Neural crest cell (in vitro differentiated cells): ENCODE results near the gene LPCAT4. TPM values are rescaled to one million over a fixed set of nuclear protein-coding genes. Genes with fewer than 3 reads are reported as not detected.
A peak's percentile ranks its signal among the peaks of the same experiment; 100 is the strongest.

ENCODE experiments used
- DNase-seq: peaks from one replicate; pipeline ENCODE4 v3.0.0; 2021; ENCODE audit warnings: low read depth, mixed read lengths, low spot score
- H3K27ac Mint-ChIP-seq: one replicate; pipeline ENCODE4 v1.8.0; 2021; ENCODE audit warnings: mild to moderate bottlenecking, mixed read lengths; ENCODE audit not compliant: unreplicated experiment
- H3K27me3 Mint-ChIP-seq: 2 replicates; pipeline ENCODE4 v1.8.0; 2021; ENCODE audit warnings: low read depth, mild to moderate bottlenecking, mixed read lengths
- H3K36me3 Mint-ChIP-seq: 2 replicates; pipeline ENCODE4 v1.8.0; 2021; ENCODE audit warnings: low read depth, mild to moderate bottlenecking, mixed read lengths
- H3K4me1 Mint-ChIP-seq: 2 replicates; pipeline ENCODE4 v1.8.0; 2021; ENCODE audit warnings: mixed read lengths
- H3K4me3 Mint-ChIP-seq: one replicate; pipeline ENCODE4 v1.8.0; 2021; ENCODE audit warnings: mild to moderate bottlenecking, mixed read lengths
- H3K9me3 Mint-ChIP-seq: 2 replicates; pipeline ENCODE4 v1.8.0; 2021; ENCODE audit warnings: mixed read lengths
- total RNA-seq: library from RNA; stranded (reverse); gene quantifications from 2 replicates; pipeline ENCODE4 v1.2.1, GENCODE V29; 2021
- TF ChIP-seq, protein P1 (sequence below): fragments of 200-600 bp; sonication (generic); conservative IDR thresholded peaks from 2 replicates; pipeline ENCODE4 v1.5.0; 2021; ENCODE audit warnings: antibody characterized with exemption, mild to moderate bottlenecking

Gene LPCAT4
- total RNA-seq, 1 donor from 2014 or later: 57.3 TPM

DNA sequence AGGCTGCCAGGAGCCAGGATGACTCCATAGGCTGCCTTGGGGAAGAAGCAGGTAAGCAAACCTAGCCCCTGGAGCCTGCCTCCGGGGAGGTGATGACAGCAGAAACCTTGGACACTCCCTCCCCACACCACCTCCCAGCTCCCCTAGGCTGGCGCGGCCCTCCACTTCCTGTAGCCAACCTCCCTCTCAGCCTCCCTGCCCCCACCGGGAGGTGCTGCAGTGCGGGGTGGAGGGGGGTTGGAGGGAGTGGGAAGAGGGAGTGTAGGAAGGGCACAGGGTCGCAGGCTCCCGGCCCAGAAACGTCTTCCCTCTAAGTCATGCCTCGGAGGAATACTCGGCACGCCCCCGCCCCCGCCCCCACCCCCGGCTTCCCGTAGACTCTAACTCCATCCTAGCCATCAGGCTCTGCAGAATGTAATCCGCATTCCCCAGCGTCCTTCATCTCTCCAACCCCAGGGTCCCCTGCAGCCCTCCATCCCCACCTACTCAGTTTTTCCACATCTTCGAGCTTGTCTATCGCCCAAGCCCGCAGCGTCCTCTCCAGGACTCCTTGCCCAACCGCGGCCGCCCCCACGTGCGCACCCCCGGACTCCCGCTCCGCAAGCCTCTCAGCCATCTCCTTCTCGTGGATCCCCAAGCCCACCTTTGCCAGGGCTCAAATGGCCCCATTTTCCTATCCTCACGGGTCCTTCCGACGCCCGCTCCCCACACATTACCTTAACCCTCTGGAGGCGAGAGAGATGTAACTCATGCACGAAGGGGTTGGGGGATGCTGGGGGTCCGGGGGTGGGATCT, 528 bp downstream of the LPCAT4 start:
- Mint-ChIP-seq H3K36me3 (peaks cover 2% of the 10 kb centered on the region), H3K4me3 (peak overlapping the region; percentile 97), H3K9me3 (no peaks in the 10 kb centered on the region), H3K27me3 (no peaks in the 10 kb centered on the region), H3K27ac (peak overlapping the region; percentile 94), H3K4me1 (peaks cover 19% of the 10 kb centered on the region)
- DNase-seq: peak; percentile 44
- TF ChIP-seq, protein P1, sequence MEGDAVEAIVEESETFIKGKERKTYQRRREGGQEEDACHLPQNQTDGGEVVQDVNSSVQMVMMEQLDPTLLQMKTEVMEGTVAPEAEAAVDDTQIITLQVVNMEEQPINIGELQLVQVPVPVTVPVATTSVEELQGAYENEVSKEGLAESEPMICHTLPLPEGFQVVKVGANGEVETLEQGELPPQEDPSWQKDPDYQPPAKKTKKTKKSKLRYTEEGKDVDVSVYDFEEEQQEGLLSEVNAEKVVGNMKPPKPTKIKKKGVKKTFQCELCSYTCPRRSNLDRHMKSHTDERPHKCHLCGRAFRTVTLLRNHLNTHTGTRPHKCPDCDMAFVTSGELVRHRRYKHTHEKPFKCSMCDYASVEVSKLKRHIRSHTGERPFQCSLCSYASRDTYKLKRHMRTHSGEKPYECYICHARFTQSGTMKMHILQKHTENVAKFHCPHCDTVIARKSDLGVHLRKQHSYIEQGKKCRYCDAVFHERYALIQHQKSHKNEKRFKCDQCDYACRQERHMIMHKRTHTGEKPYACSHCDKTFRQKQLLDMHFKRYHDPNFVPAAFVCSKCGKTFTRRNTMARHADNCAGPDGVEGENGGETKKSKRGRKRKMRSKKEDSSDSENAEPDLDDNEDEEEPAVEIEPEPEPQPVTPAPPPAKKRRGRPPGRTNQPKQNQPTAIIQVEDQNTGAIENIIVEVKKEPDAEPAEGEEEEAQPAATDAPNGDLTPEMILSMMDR: no peak

DNA sequence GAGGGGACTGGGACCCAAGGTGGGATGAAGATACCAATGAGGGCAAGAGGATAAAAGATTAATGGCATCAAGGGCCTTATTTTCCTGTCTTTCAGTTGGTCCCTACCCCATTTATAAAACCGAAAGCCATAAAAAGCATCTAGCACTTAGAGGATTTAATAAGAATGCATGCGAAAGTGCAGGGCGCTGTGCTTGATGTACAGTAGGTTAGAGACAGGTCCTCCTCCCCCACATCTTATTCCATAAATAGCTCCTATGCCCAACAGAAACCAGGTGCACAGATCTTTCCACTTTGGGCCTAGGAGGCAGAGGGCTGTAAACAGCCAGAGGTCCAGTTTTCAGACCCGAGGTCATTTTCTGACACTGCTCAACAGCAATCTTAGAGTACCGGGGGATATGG, 1.2 kb downstream of the LPCAT4 start:
- DNase-seq: no peak
- Mint-ChIP-seq H3K9me3 (no peaks in the 10 kb centered on the region), H3K27me3 (no peaks in the 10 kb centered on the region), H3K4me1 (peaks cover 19% of the 10 kb centered on the region), H3K27ac (peak overlapping the region; percentile 24), H3K4me3 (peak overlapping the region; percentile 97), H3K36me3 (peaks cover 2% of the 10 kb centered on the region)
- TF ChIP-seq, protein P1: no peak

DNA sequence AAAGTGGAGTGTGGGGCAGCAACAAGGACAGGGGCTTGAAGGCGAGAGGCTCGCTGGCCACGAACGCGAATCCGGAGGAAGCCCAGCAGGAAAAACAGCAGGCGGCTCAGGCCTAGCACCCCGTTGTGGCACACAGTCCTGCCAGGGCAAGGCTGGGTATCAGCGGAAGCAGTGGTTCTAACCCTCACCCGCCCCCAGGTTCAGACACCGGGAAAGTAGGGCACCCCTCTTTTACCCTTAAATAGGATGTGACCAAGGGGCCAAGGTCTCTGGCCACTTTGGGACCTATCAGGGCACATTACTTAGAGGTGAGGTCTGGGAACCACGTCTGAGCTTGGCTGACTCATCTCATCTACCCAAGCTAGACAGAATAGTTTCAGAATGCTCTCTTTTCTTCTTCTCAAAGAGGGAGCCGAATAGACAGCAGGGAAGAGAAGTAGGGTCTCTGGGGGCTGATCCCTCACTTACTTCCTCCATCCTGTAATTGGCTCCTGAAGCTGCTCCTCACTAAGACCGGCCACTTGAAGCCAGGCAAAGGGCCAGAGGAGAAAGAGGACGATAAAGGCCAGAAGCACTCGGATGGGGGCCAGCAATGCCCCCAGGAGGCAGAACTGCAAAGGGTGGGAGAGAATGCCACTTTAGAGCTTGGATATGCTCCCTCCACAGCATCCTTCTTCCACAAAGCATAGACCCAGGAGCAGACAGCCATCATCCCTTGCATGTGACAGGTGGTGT, 1.7 kb downstream of the LPCAT4 start:
- Mint-ChIP-seq H3K27ac (no peak overlapping the region), H3K36me3 (peaks cover 2% of the 10 kb centered on the region), H3K4me3 (peak overlapping the region; percentile 97), H3K27me3 (no peaks in the 10 kb centered on the region), H3K4me1 (peaks cover 19% of the 10 kb centered on the region), H3K9me3 (no peaks in the 10 kb centered on the region)
- TF ChIP-seq, protein P1: no peak
- DNase-seq: no peak

DNA sequence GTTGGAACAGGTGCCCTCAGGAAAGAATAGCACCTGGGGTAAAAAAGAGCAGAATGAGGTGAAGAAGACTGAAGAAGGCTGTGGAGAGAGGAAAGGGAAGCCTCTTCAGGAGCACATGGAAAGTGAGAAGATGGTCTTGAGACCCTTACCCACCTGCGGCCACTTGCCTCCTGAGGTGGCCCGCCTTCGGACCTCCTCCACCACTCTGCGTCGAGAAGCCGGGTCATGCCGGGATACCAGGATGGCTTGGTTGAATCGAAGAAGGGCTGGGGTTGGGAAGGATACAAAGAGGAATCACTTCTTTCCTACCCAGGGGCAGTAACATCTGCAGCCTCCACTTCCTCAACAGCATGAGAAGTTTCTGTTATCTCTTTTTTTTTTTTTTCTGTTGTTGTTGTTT, 3.0 kb downstream of the LPCAT4 start:
- H3K4me3 Mint-ChIP-seq: no peak overlapping the region
- no peaks in the 10 kb centered on the region for H3K27me3 Mint-ChIP-seq

DNA sequence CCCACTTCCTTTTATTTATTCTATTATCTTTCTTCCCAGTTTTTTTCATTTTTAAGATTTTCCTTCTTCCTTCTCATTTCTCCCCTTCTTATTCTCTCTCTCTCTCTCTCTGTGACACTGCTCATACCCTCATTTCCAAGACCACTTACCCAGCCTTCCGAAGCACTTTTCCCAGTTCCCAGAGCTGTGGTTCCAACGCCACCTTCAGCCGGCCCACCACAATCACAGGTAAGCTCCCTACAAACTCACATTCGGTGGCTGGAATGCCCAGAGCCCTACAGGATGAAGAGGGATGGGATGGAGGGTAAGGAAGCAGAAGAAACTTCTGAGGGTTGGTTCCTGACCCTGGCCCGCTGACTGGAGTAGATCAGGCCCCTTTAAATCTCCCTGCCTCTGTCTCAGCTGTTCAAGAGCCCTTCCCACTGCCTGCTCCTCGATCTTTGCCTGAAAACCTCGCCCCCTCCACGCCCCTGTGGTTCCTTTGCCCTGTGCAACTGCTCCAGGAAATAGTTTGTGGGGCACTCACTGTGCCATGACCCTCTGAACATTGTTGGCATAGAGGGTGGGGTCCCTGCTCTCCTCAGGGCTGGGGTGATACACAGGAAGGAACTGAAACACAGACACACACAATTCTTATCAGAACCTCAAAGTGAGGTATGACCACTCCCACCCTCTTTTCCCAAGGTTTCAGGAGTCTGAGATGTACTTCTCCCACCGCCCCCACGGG, 4.8 kb downstream of the LPCAT4 start:
- H3K9me3 Mint-ChIP-seq: no peaks in the 10 kb centered on the region
- H3K36me3 Mint-ChIP-seq: peaks cover 2% of the 10 kb centered on the region

More for the DNA sequence above, 3.0 kb downstream of the LPCAT4 start:
- TF ChIP-seq, protein P1: no peak
- no peak for DNase-seq
- H3K4me1 Mint-ChIP-seq: peaks cover 19% of the 10 kb centered on the region
- H3K9me3 Mint-ChIP-seq: no peaks in the 10 kb centered on the region
- peaks cover 2% of the 10 kb centered on the region for H3K36me3 Mint-ChIP-seq
- H3K27ac Mint-ChIP-seq: no peak overlapping the region

More for the DNA sequence above, 4.8 kb downstream of the LPCAT4 start:
- Mint-ChIP-seq H3K4me1 (peaks cover 10% of the 10 kb centered on the region), H3K27me3 (no peaks in the 10 kb centered on the region), H3K4me3 (no peak overlapping the region), H3K27ac (no peak overlapping the region)
- TF ChIP-seq, protein P1: no peak
- no peak for DNase-seq
